C4-2B (cell line): ENCODE results near the gene TF.

ENCODE experiments used
- ZFX ChIP-seq: fragments of 450-650 bp; IDR thresholded peaks from 2 replicates; pipeline ENCODE4 v1.6.1; 2017
- TF ChIP-seq, protein P1 (sequence below): fragments of 450-650 bp; conservative IDR thresholded peaks from 2 replicates; pipeline ENCODE4 v1.5.1; 2017; ENCODE audit warnings: mild to moderate bottlenecking

DNA sequence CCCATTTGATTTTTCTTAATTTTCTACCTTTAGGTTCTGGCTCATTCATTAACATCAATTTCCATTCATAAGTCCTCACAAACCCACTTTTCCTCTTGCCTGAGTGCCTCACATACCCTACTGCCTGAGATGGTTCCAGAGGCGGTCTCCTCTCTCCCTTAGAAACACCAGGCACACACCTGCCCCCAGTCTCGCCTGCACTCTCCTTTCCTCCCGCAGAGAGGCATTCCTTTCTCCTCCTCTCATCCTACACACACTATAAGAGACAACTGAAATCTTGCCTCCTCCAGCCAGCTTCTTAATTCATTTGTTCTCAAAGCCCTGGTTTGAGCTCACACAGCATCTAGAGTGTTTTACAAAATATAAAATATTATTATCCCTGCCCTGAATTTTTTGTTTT, 27.5 kb downstream of the TF start:
- TF ChIP-seq, protein P1, sequence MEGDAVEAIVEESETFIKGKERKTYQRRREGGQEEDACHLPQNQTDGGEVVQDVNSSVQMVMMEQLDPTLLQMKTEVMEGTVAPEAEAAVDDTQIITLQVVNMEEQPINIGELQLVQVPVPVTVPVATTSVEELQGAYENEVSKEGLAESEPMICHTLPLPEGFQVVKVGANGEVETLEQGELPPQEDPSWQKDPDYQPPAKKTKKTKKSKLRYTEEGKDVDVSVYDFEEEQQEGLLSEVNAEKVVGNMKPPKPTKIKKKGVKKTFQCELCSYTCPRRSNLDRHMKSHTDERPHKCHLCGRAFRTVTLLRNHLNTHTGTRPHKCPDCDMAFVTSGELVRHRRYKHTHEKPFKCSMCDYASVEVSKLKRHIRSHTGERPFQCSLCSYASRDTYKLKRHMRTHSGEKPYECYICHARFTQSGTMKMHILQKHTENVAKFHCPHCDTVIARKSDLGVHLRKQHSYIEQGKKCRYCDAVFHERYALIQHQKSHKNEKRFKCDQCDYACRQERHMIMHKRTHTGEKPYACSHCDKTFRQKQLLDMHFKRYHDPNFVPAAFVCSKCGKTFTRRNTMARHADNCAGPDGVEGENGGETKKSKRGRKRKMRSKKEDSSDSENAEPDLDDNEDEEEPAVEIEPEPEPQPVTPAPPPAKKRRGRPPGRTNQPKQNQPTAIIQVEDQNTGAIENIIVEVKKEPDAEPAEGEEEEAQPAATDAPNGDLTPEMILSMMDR, result no peak
- no peak for TF ChIP-seq ZFX
